Measurements from ENCODE around the gene SLFN14.

Gene SLFN14

DNA sequence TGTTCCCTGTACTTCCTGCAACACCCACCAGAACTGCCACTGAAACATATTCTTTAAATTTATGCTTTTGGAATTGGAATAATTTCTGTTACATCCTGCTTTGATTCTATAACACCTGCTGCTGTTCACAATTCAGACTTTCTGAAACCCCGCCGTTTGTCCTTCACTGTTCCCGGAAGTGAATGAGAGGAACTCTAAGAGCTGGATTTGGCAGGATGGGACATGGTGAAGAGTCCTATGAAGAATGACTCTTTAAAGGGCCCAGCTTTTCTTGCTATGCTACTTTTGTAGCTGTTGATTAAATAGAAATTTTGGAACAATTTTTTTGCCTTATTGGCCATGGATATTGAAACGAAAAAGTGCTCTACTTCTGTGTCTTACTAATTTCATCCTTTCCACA is 35.5 kb upstream of the SLFN14 start:
- no peak overlapping the region for H2AFZ ChIP-seq (ENCODE audit: low read depth, low read length)
- TF ChIP-seq EZH2 (IDR thresholded peaks at IDR 0.05; ENCODE audit: borderline replicate concordance, low read depth, low read length, severe bottlenecking): no peak
- TF ChIP-seq, protein P1, sequence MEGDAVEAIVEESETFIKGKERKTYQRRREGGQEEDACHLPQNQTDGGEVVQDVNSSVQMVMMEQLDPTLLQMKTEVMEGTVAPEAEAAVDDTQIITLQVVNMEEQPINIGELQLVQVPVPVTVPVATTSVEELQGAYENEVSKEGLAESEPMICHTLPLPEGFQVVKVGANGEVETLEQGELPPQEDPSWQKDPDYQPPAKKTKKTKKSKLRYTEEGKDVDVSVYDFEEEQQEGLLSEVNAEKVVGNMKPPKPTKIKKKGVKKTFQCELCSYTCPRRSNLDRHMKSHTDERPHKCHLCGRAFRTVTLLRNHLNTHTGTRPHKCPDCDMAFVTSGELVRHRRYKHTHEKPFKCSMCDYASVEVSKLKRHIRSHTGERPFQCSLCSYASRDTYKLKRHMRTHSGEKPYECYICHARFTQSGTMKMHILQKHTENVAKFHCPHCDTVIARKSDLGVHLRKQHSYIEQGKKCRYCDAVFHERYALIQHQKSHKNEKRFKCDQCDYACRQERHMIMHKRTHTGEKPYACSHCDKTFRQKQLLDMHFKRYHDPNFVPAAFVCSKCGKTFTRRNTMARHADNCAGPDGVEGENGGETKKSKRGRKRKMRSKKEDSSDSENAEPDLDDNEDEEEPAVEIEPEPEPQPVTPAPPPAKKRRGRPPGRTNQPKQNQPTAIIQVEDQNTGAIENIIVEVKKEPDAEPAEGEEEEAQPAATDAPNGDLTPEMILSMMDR (IDR thresholded peaks at IDR 0.05; ENCODE audit: borderline replicate concordance, extremely low read depth, low read length, poor library complexity, severe bottlenecking): no peak

GRCh38 chr17:35588196-35588920 is 27.7 kb upstream of the SLFN14 start:
- H3K9me3 ChIP-seq (ENCODE audit: insufficient read depth, low read length, severe bottlenecking): no peaks in the 10 kb centered on the region
- DNase-seq (no peak), ATAC-seq (ENCODE audit: insufficient read depth, low read depth) (no peak)
- peak overlapping the region; percentile 33; the same call in 1 of the 2 replicates for H3K27ac ChIP-seq (ENCODE audit: low read length)
- H2AFZ ChIP-seq (ENCODE audit: low read depth, low read length): no peak overlapping the region
- peaks cover 60% of the 10 kb centered on the region for H3K79me2 ChIP-seq (ENCODE audit: insufficient read depth, low read length)
- H3K27me3 ChIP-seq (ENCODE audit: insufficient read depth, low read length, poor library complexity): no peaks in the 10 kb centered on the region
- H3K9ac ChIP-seq (ENCODE audit: low read depth, low read length): peak overlapping the region; percentile 82
- peak overlapping the region in 1 of 2 experiments; percentile 94; a peak in 3 of 4 replicates for H3K4me3 ChIP-seq (ENCODE audit: low read depth in 1 of 2, low read length in 2 of 2)
- H3K36me3 ChIP-seq (ENCODE audit: insufficient read depth, low read length): peaks cover 3% of the 10 kb centered on the region; the same call in 1 of the 2 replicates
- H3K4me1 ChIP-seq (ENCODE audit: insufficient read depth, low read length): peaks cover 35% of the 10 kb centered on the region
- H3K4me2 ChIP-seq (ENCODE audit: insufficient read depth, low read length): peak overlapping the region; percentile 63
- TF ChIP-seq EZH2 (IDR thresholded peaks at IDR 0.05; ENCODE audit: borderline replicate concordance, low read depth, low read length, severe bottlenecking): no peak
- H4K20me1 ChIP-seq (ENCODE audit: insufficient read depth, low read length): no peaks in the 10 kb centered on the region

More for the DNA sequence above, 35.5 kb upstream of the SLFN14 start:
- Histone ChIP-seq H3K4me1 (ENCODE audit: insufficient read depth, low read length) (no peaks in the 10 kb centered on the region; the same call in 1 of the 2 replicates), H3K36me3 (ENCODE audit: insufficient read depth, low read length) (peaks cover 69% of the 10 kb centered on the region), H4K20me1 (ENCODE audit: insufficient read depth, low read length) (0 out of 2 replicates have a peak, but pooled peaks cover 2% of the 10 kb centered on the region), H3K4me2 (ENCODE audit: insufficient read depth, low read length) (no peak overlapping the region), H3K9ac (ENCODE audit: low read depth, low read length) (no peak overlapping the region), H3K4me3 (ENCODE audit: low read depth in 1 of 2, low read length in 2 of 2) (no peak overlapping the region), H3K79me2 (ENCODE audit: insufficient read depth, low read length) (peaks cover 48% of the 10 kb centered on the region), H3K27me3 (ENCODE audit: insufficient read depth, low read length, poor library complexity) (no peaks in the 10 kb centered on the region), H3K27ac (ENCODE audit: low read length) (no peak overlapping the region), H3K9me3 (ENCODE audit: insufficient read depth, low read length, severe bottlenecking) (no peaks in the 10 kb centered on the region)
- ATAC-seq (ENCODE audit: insufficient read depth, low read depth) (no peak), DNase-seq (no peak)

DNA sequence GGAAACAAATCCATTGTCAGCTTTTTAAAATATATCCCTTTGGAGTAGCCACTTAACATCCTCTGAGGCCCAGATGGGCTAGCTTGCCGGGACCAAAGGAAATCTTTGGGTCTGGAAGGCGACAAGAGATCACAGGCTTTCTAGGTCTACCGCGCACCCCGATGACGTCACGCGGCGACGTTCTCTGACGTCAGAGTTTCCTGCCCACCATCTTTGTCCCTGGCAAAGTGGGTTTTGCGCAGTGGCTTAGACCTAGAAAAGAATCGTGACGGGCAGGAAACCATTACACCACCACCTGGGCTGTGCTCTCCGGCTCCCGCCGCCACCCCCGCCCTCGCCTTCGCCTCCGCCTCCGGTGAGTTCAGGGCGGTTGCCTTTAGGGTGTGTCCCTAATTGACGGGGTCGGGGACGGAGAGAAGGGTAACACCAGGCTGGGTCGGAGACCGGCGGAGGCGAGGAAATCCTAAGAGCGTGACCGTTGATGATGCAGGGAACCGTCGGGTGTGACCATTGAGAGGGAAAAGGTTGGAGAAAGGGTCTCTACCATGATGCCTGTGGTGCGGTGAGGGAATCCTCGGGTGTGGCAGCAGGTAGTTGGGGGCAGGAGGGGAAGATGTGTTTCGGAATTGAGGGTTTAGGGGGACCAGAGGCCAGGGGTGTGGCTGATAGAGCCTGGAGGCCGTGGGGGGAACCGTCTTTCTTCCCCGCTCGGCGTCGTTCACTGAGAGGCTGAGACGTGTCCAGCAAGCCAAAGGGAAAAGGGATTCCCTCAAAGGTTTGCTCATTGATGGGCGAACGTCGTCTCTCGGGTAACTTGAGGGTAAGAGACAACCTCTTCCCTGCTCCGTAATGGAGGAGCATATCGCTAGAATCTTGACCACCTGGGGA is 26.7 kb upstream of the SLFN14 start, which contains the start of gene AP2B1:
AP2B1 (plus strand) TSS at position 249 of the 888 bp plus-strand sequence. CDS start 6,709 bp downstream, outside the sequence.
- Histone ChIP-seq H3K9me3 (ENCODE audit: insufficient read depth, low read length, severe bottlenecking) (no peaks in the 10 kb centered on the region), H3K4me2 (ENCODE audit: insufficient read depth, low read length) (peak within 1 kb of the TSS; percentile 63), H4K20me1 (ENCODE audit: insufficient read depth, low read length) (no peaks in the 10 kb centered on the region), H3K4me1 (ENCODE audit: insufficient read depth, low read length) (peaks cover 35% of the 10 kb centered on the region), H3K4me3 (ENCODE audit: low read depth in 1 of 2, low read length in 2 of 2) (peak within 1 kb of the TSS; percentile 58 to 94), H3K36me3 (ENCODE audit: insufficient read depth, low read length) (peaks cover 3% of the 10 kb centered on the region; the same call in 1 of the 2 replicates), H3K9ac (ENCODE audit: low read depth, low read length) (peak within 1 kb of the TSS; percentile 82), H3K27ac (ENCODE audit: low read length) (peak within 1 kb of the TSS; percentile 94), H2AFZ (ENCODE audit: low read depth, low read length) (peak within 1 kb of the TSS; percentile 98), H3K79me2 (ENCODE audit: insufficient read depth, low read length) (peaks cover 51% of the 10 kb centered on the region), H3K27me3 (ENCODE audit: insufficient read depth, low read length, poor library complexity) (no peaks in the 10 kb centered on the region)
- DNase-seq (peak; percentile 97), ATAC-seq (ENCODE audit: insufficient read depth, low read depth) (peak; percentile 95)
- no peak for TF ChIP-seq EZH2 (IDR thresholded peaks at IDR 0.05; ENCODE audit: borderline replicate concordance, low read depth, low read length, severe bottlenecking)
- TF ChIP-seq, protein P1 (IDR thresholded peaks at IDR 0.05; ENCODE audit: borderline replicate concordance, extremely low read depth, low read length, poor library complexity, severe bottlenecking): no peak
